Measurements from ENCODE around the gene ZNF439.

DNA sequence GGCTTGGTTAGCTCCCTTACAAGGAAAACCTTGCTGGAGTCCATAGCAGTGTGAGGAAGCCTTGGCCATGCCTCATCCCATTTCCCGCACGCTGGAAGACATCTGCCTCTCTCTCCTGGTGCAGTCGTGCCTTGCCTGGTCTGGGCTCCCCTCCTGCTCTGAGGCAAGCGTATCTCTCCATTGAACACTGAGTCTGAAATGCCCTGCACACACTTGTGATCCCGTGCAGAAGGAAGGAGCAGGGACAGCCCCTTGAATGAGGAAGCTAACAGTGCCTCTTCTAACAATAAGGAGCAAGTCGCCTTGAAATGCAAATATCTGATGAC, 34.9 kb upstream of the ZNF439 start:
- TF ChIP-seq, protein P1, sequence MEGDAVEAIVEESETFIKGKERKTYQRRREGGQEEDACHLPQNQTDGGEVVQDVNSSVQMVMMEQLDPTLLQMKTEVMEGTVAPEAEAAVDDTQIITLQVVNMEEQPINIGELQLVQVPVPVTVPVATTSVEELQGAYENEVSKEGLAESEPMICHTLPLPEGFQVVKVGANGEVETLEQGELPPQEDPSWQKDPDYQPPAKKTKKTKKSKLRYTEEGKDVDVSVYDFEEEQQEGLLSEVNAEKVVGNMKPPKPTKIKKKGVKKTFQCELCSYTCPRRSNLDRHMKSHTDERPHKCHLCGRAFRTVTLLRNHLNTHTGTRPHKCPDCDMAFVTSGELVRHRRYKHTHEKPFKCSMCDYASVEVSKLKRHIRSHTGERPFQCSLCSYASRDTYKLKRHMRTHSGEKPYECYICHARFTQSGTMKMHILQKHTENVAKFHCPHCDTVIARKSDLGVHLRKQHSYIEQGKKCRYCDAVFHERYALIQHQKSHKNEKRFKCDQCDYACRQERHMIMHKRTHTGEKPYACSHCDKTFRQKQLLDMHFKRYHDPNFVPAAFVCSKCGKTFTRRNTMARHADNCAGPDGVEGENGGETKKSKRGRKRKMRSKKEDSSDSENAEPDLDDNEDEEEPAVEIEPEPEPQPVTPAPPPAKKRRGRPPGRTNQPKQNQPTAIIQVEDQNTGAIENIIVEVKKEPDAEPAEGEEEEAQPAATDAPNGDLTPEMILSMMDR (IDR thresholded peaks at IDR 0.05; ENCODE audit: low read depth, low read length) = no peak
- TF ChIP-seq EZH2phosphoT487 (IDR thresholded peaks at IDR 0.05; ENCODE audit: low read depth) = no peak
